ENCODE data around the gene SEC16A. TPM values are rescaled to one million over a fixed set of nuclear protein-coding genes. Genes with fewer than 3 reads are reported as not detected.

The SEC16A gene
- total RNA-seq, 6 experiments from 2014 or later: 63.2 to 98.6 (median 75.5) TPM

GRCh38 chr9:136529516-136530460 lies 46.9 kb upstream of the SEC16A start:
- no peak for DNase-seq
- no peak; the same call in 1 of the 2 replicates for TF ChIP-seq CTCF (IDR thresholded peaks at IDR 0.05)
- Mint-ChIP-seq H3K4me1 (ENCODE audit: low read depth) (no peaks in the 10 kb centered on the region), H3K4me3 (no peak overlapping the region), H3K36me3 (ENCODE audit: low read depth) (no peaks in the 10 kb centered on the region), H3K27ac (no peak overlapping the region), H3K9me3 (no peaks in the 10 kb centered on the region), H3K27me3 (ENCODE audit: insufficient read depth) (peaks cover 4% of the 10 kb centered on the region; the same call in 1 of the 2 replicates)

- no peaks in the 10 kb centered on the region for H3K4me1 Mint-ChIP-seq (ENCODE audit: low read depth)
- no peak for TF ChIP-seq CTCF (IDR thresholded peaks at IDR 0.05)
- H3K27ac Mint-ChIP-seq: no peak overlapping the region
- H3K9me3 Mint-ChIP-seq: no peaks in the 10 kb centered on the region
- peaks cover 4% of the 10 kb centered on the region; the same call in 1 of the 2 replicates for H3K27me3 Mint-ChIP-seq (ENCODE audit: insufficient read depth)
- no peak overlapping the region for H3K4me3 Mint-ChIP-seq
- H3K36me3 Mint-ChIP-seq (ENCODE audit: low read depth): no peaks in the 10 kb centered on the region
- no peak for DNase-seq
Observed at GRCh38 chr9:136528716-136529341, 46.0 kb upstream of the SEC16A start.

- peaks cover 4% of the 10 kb centered on the region; the same call in 1 of the 2 replicates for H3K27me3 Mint-ChIP-seq (ENCODE audit: insufficient read depth)
- H3K4me1 Mint-ChIP-seq (ENCODE audit: low read depth): no peaks in the 10 kb centered on the region
- H3K9me3 Mint-ChIP-seq: no peaks in the 10 kb centered on the region
- TF ChIP-seq CTCF (IDR thresholded peaks at IDR 0.05): no peak
- H3K27ac Mint-ChIP-seq: no peak overlapping the region
- no peaks in the 10 kb centered on the region for H3K36me3 Mint-ChIP-seq (ENCODE audit: low read depth)
- H3K4me3 Mint-ChIP-seq: no peak overlapping the region
- DNase-seq: no peak
Observed at GRCh38 chr9:136527721-136528710, 45.2 kb upstream of the SEC16A start.

- Mint-ChIP-seq H3K27me3 (ENCODE audit: insufficient read depth) (peaks cover 4% of the 10 kb centered on the region; the same call in 1 of the 2 replicates), H3K4me3 (no peak overlapping the region), H3K9me3 (no peaks in the 10 kb centered on the region), H3K27ac (no peak overlapping the region), H3K36me3 (ENCODE audit: low read depth) (no peaks in the 10 kb centered on the region), H3K4me1 (ENCODE audit: low read depth) (no peaks in the 10 kb centered on the region)
- TF ChIP-seq CTCF (IDR thresholded peaks at IDR 0.05): no peak
- no peak for DNase-seq
Observed at GRCh38 chr9:136527131-136527530, 44.3 kb upstream of the SEC16A start.

- H3K4me3 Mint-ChIP-seq: no peak overlapping the region
- H3K9me3 Mint-ChIP-seq: no peaks in the 10 kb centered on the region
- no peaks in the 10 kb centered on the region for H3K4me1 Mint-ChIP-seq (ENCODE audit: low read depth)
Observed at GRCh38 chr9:136526625-136527066, 43.8 kb upstream of the SEC16A start.

More at GRCh38 chr9:136526625-136527066, 43.8 kb upstream of the SEC16A start:
- no peak for TF ChIP-seq CTCF (IDR thresholded peaks at IDR 0.05)
- DNase-seq: no peak
- Mint-ChIP-seq H3K27ac (no peak overlapping the region), H3K36me3 (ENCODE audit: low read depth) (no peaks in the 10 kb centered on the region), H3K27me3 (ENCODE audit: insufficient read depth) (peaks cover 4% of the 10 kb centered on the region; the same call in 1 of the 2 replicates)

All from HFFc6 (cell line).